Endothelial cell of umbilical vein (primary cell): Measurements from ENCODE around the gene CFAP45. TPM values are rescaled to one million over a fixed set of nuclear protein-coding genes. Genes with fewer than 3 reads are reported as not detected.

ENCODE experiments used
- BruUV-seq: library from RNA; stranded (reverse); fragments of 400-500 nt; replicated peaks from 2 replicates; lab custom pipeline; 2021; lab: Mats Ljungman, UMichigan
- CTCF ChIA-PET: fragments of 300-600, 350-600 bp; sonication (Branson Sonifier 250); formaldehyde crosslinking; loops from one replicate; lab custom pipeline; 2021; ENCODE audit warnings: antibody characterized with exemption, inconsistent platforms; lab: Charles Lee
- POLR2A ChIA-PET: fragments of 300-600, 350-600 bp; sonication (Branson Sonifier 250); formaldehyde crosslinking; loops from one replicate; lab custom pipeline; 2021; ENCODE audit warnings: antibody characterized with exemption, inconsistent platforms; lab: Charles Lee
- DNase-seq: peaks from one replicate; pipeline ENCODE4 v3.0.0-alpha.2; 2011; ENCODE audit warnings: low read depth, low spot score
- FAIRE-seq: peaks from 2 replicates; lab custom pipeline; 2011; peaks lifted over from hg19 to GRCh38; lab: Jason Lieb, UNC
- H2AFZ ChIP-seq: 2 replicates; pipeline ENCODE4 v1.6.0; 2012; ENCODE audit warnings: low read depth, low read length, control low read depth, inconsistent platforms
- H3K27ac ChIP-seq: 2 replicates; pipeline ENCODE4 v1.5.1; 2011; ENCODE audit warnings: low read depth, mild to moderate bottlenecking, control low read depth, low read length, moderate library complexity; ENCODE audit not compliant: insufficient read depth
- H3K27me3 ChIP-seq, 2 experiments: 2 replicates each; pipeline versions ENCODE4 v1.6.0 to v1.6.1; 2011; ENCODE audit warnings: low read length in 2 of 2, mixed read lengths in 1 of 2; ENCODE audit not compliant: control insufficient read depth in 2 of 2, insufficient read depth in 2 of 2
- H3K36me3 ChIP-seq, 2 experiments: 2 replicates in 1 of 2; 3 replicates in 1 of 2; pipeline ENCODE4 v1.5.1; 2011; ENCODE audit warnings: low read length in 2 of 2, mild to moderate bottlenecking in 1 of 2, moderate library complexity in 1 of 2; ENCODE audit not compliant: control insufficient read depth in 2 of 2, insufficient read depth in 2 of 2; ENCODE audit errors: extremely low read depth in 1 of 2
- H3K4me1 ChIP-seq: 3 replicates; pipeline ENCODE4 v1.5.1; 2011; ENCODE audit warnings: mild to moderate bottlenecking, low read length; ENCODE audit not compliant: control insufficient read depth, insufficient read depth; ENCODE audit errors: extremely low read depth
- H3K4me2 ChIP-seq: 2 replicates; pipeline ENCODE4 v1.6.1; 2011; ENCODE audit warnings: low read length, control low read depth, mixed read lengths; ENCODE audit not compliant: insufficient read depth
- H3K4me3 ChIP-seq, 3 experiments: fragments of 200-600 bp in 1 of 3; sonication (generic), shearing (Covaris generic) in 1 of 3; replicated peaks in 1 of 3; 2 replicates each; pipeline ENCODE4 v1.5.1; 2011 to 2016; ENCODE audit warnings: control low read depth in 3 of 3, low read length in 3 of 3, mild to moderate bottlenecking in 2 of 3, inconsistent platforms in 1 of 3, low read depth in 1 of 3, moderate library complexity in 1 of 3; ENCODE audit not compliant: insufficient read depth in 1 of 3
- H3K79me2 ChIP-seq: 2 replicates; pipeline ENCODE4 v1.6.0; 2012; ENCODE audit warnings: low read length, inconsistent platforms; ENCODE audit not compliant: control insufficient read depth, insufficient read depth
- H3K9ac ChIP-seq: replicated peaks from 2 replicates; pipeline ENCODE3; 2011; ENCODE audit warnings: low read length, control low read depth; ENCODE audit not compliant: insufficient read depth; ENCODE audit errors: extremely low read depth
- H3K9me1 ChIP-seq: replicated peaks from 3 replicates; pipeline ENCODE4 v1.6.0; 2011; ENCODE audit warnings: mild to moderate bottlenecking, low read length; ENCODE audit not compliant: control insufficient read depth, insufficient read depth; ENCODE audit errors: extremely low read depth
- H3K9me3 ChIP-seq: replicated peaks from 2 replicates; pipeline ENCODE4 v1.5.1; 2012; ENCODE audit warnings: low read length, inconsistent platforms; ENCODE audit not compliant: control insufficient read depth, insufficient read depth
- H4K20me1 ChIP-seq: replicated peaks from 2 replicates; pipeline ENCODE3; 2011; ENCODE audit warnings: mild to moderate bottlenecking, low read length; ENCODE audit not compliant: control insufficient read depth, insufficient read depth; ENCODE audit errors: extremely low read depth
- EZH2 ChIP-seq: IDR thresholded peaks from 2 replicates; pipeline ENCODE4 v1.6.1; 2012; ENCODE audit warnings: borderline replicate concordance, low read depth, mild to moderate bottlenecking, moderate library complexity, low read length, inconsistent platforms; ENCODE audit not compliant: severe bottlenecking
- FOS ChIP-seq: IDR thresholded peaks from 2 replicates; pipeline ENCODE4 v1.6.1; 2011; ENCODE audit warnings: mild to moderate bottlenecking, low read length, moderate library complexity, borderline replicate concordance; ENCODE audit not compliant: insufficient read depth
- GATA2 ChIP-seq: IDR thresholded peaks from 2 replicates; pipeline ENCODE4 v1.7.0; 2011; ENCODE audit warnings: low read depth, mild to moderate bottlenecking, moderate library complexity, mixed read lengths, low read length; ENCODE audit not compliant: insufficient read length, insufficient read depth
- JUN ChIP-seq: IDR thresholded peaks from 2 replicates; pipeline ENCODE4 v1.6.1; 2011; ENCODE audit warnings: borderline replicate concordance, low read depth; ENCODE audit not compliant: insufficient read length, insufficient read depth
- MAX ChIP-seq: IDR thresholded peaks from 2 replicates; pipeline ENCODE4 v1.6.1; 2011; ENCODE audit not compliant: insufficient read depth, insufficient read length
- MYC ChIP-seq: IDR thresholded peaks from one replicate; pipeline ENCODE4 v1.6.1; 2011; ENCODE audit warnings: mild to moderate bottlenecking, low read depth, low read length
- POLR2A ChIP-seq: IDR thresholded peaks from 2 replicates; pipeline ENCODE4 v1.6.1; 2012; ENCODE audit warnings: low read depth, mild to moderate bottlenecking, control low read depth, low read length
- POLR2AphosphoS5 ChIP-seq: IDR thresholded peaks from 2 replicates; pipeline ENCODE4 v1.6.1; 2012; ENCODE audit warnings: low read depth, mild to moderate bottlenecking, control low read depth, low read length, moderate library complexity; ENCODE audit not compliant: insufficient read depth
- dilution Hi-C: fragments of 300-500 bp; cut with MboI; formaldehyde crosslinking; loops from one replicate; pipeline ENCODE4 v1.15.0; 2019; ENCODE audit warnings: low sequenced_read_pairs; ENCODE audit not compliant: extremely low pct_ligation_motif_present
- intact Hi-C: fragments of 100-400 bp; cut with micrococcal nuclease; formaldehyde crosslinking; loops from one replicate; pipeline ENCODE4 v1.10.0; 2022
- polyA plus RNA-seq, 4 experiments: library from polyadenylated mRNA; depleted of rRNA in 3 of 4; stranded (reverse) in 3 of 4; unstranded in 1 of 4; fragments of >200 nt; gene quantifications; 2 replicates each; pipeline versions ENCODE4 v1.2.1 to v1.2.3, GENCODE V29; 2011 to 2012; ENCODE audit warnings: missing spikeins in 1 of 4
- total RNA-seq: library from RNA; stranded (reverse); gene quantifications from 2 replicates; pipeline ENCODE4 v1.2.3, GENCODE V29; 2021
- TF ChIP-seq, protein P1 (sequence below), 2 donors: IDR thresholded peaks; 1 replicate in 1 of 2; 2 replicates in 1 of 2; pipeline ENCODE4 v1.5.1; 2011; ENCODE audit warnings: low read length in 2 of 2, mild to moderate bottlenecking in 2 of 2, moderate library complexity in 2 of 2, control low read depth in 1 of 2, inconsistent platforms in 1 of 2, low read depth in 1 of 2; ENCODE audit not compliant: insufficient read depth in 1 of 2; ENCODE audit errors: extremely low read depth in 1 of 2

Gene CFAP45
- total and polyA plus RNA-seq, 2 donors (not counting 3 experiments of a cell fraction or from before 2014, with no cell fraction given) = 0.25 to 2.5 TPM

DNA sequence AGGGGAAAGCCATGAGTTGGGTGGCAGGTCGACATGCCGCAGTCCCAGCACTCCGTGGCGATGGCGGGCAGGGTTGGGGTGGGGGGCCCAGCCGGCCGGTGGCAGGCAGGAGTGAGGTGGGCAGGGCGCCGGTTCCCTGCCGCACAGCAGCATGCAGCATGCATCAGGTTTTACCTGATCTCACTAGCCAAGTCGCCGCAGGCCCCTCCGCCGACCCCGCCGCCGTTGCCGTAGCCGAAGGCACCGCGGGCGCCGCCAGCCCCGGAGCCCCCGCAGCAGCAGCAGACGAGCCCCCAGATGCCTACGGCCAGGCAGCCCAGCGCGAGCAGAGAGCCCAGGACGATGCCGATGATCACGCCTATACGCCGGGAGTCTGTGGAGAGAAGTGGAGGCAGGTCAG lies 44.3 kb downstream of the CFAP45 start:
- DNase-seq = no peak
- TF ChIP-seq JUN (no peak), FOS (no peak), POLR2AphosphoS5 (no peak), EZH2 (no peak), MYC (no peak), GATA2 (no peak), POLR2A (no peak), MAX (no peak)
- TF ChIP-seq, protein P1, sequence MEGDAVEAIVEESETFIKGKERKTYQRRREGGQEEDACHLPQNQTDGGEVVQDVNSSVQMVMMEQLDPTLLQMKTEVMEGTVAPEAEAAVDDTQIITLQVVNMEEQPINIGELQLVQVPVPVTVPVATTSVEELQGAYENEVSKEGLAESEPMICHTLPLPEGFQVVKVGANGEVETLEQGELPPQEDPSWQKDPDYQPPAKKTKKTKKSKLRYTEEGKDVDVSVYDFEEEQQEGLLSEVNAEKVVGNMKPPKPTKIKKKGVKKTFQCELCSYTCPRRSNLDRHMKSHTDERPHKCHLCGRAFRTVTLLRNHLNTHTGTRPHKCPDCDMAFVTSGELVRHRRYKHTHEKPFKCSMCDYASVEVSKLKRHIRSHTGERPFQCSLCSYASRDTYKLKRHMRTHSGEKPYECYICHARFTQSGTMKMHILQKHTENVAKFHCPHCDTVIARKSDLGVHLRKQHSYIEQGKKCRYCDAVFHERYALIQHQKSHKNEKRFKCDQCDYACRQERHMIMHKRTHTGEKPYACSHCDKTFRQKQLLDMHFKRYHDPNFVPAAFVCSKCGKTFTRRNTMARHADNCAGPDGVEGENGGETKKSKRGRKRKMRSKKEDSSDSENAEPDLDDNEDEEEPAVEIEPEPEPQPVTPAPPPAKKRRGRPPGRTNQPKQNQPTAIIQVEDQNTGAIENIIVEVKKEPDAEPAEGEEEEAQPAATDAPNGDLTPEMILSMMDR (IDR thresholded peaks at IDR 0.05; ENCODE audit: extremely low read depth in 1 of 2, insufficient read depth in 1 of 2, low read depth in 1 of 2, low read length in 2 of 2) = no peak
- Histone ChIP-seq H3K79me2 (no peaks in the 10 kb centered on the region), H3K4me2 (no peak overlapping the region), H3K4me3 (no peak overlapping the region), H3K9ac (no peak overlapping the region), H3K36me3 (no peaks in the 10 kb centered on the region), H4K20me1 (no peaks in the 10 kb centered on the region), H3K27ac (no peak overlapping the region), H3K9me1 (no peaks in the 10 kb centered on the region), H2AFZ (no peak overlapping the region), H3K9me3 (no peaks in the 10 kb centered on the region), H3K27me3 (no peaks in the 10 kb centered on the region), H3K4me1 (peaks cover 12% of the 10 kb centered on the region)
- dilution Hi-C loops = no loop called here
- POLR2A ChIA-PET = no interaction called here
- no peak for FAIRE-seq
- CTCF ChIA-PET = interaction anchor here (0.7 to 1.0 kb wide), 2 partner anchors 35 to 57 kb away, joined by 3 read pairs; no protein-coding TSS in a partner anchor
- intact Hi-C loops = loop anchor here (2.0 kb wide), 1 partner anchor 27 kb away; no protein-coding TSS in a partner anchor
- BruUV-seq = no TSS peak
